Body of pancreas (tissue), 4 donors: ENCODE measurements around the gene MYPOP.
A peak's percentile ranks its signal among the peaks of the same experiment; 100 is the strongest.

Source experiments
- CTCF ChIP-seq, 7 experiments: fragments of 450-650 bp in 4 of 7; fragments of 200-600 bp in 3 of 7; sonication (generic) in 3 of 7; IDR thresholded peaks; one replicate each; pipeline ENCODE4 v1.5.1; 2016 to 2019; ENCODE audit warnings: antibody characterized with exemption in 7 of 7
- POLR2A ChIP-seq, 3 donors: fragments of 450-650 bp; IDR thresholded peaks; one replicate each; pipeline ENCODE4 v1.6.1; 2016; ENCODE audit warnings: antibody characterized with exemption in 3 of 3, mild to moderate bottlenecking in 2 of 3

- TF ChIP-seq CTCF (IDR thresholded peaks at IDR 0.05) = peak in 2 of 7 experiments; percentile 0 to 6
- peak in 1 of 3 donors; percentile 4 for TF ChIP-seq POLR2A (IDR thresholded peaks at IDR 0.05)
Observed at GRCh38 chr19:45863335-45863839, 39.0 kb downstream of the MYPOP start.
